WTC11 (cell line): Measurements from ENCODE around the gene EHMT1. TPM values are rescaled to one million over a fixed set of nuclear protein-coding genes. Genes with fewer than 3 reads are reported as not detected.

Source experiments
- ATAC-seq: fragments of 200-7000 bp; cut with Tn5 transposase; 2 replicates; pipeline ENCODE4 v1.10.0; 2021; ENCODE audit warnings: mild to moderate bottlenecking, moderate library complexity
- CTCF ChIA-PET: fragments of 300-600 bp; sonication (Branson Sonifier 250); formaldehyde crosslinking; loops from one replicate; lab custom pipeline; 2021; ENCODE audit warnings: antibody characterized with exemption; lab: Charles Lee
- POLR2A ChIA-PET: fragments of 350-600 bp; sonication (Branson Sonifier 250); formaldehyde crosslinking; loops from one replicate; lab custom pipeline; 2021; ENCODE audit warnings: antibody characterized with exemption; lab: Charles Lee
- DNase-seq: peaks from one replicate; pipeline ENCODE4 v3.0.0; 2021; ENCODE audit warnings: low spot score
- H3K27ac Mint-ChIP-seq: 2 replicates; pipeline ENCODE4 v1.8.0; 2021; ENCODE audit warnings: mixed read lengths
- H3K27me3 Mint-ChIP-seq: 2 replicates; pipeline ENCODE4 v1.8.0; 2021; ENCODE audit warnings: low read depth, mild to moderate bottlenecking, moderate library complexity, mixed read lengths
- H3K36me3 Mint-ChIP-seq: 2 replicates; pipeline ENCODE4 v1.8.0; 2021; ENCODE audit warnings: mixed read lengths
- H3K4me1 Mint-ChIP-seq: 2 replicates; pipeline ENCODE4 v1.8.0; 2022; ENCODE audit warnings: mixed read lengths
- H3K4me3 Mint-ChIP-seq: 2 replicates; pipeline ENCODE4 v1.8.0; 2021; ENCODE audit warnings: mild to moderate bottlenecking, moderate library complexity, mixed read lengths
- H3K9me3 Mint-ChIP-seq: 2 replicates; pipeline ENCODE4 v1.8.0; 2021; ENCODE audit warnings: mixed read lengths
- ATF3 ChIP-seq: sonication (generic); formaldehyde crosslinking; conservative IDR thresholded peaks from 2 replicates; pipeline ENCODE4 v1.8.1; 2022; ENCODE audit warnings: mild to moderate bottlenecking, missing genetic modification reagents
- ETV6 ChIP-seq: sonication (generic); formaldehyde crosslinking; IDR thresholded peaks from 2 replicates; pipeline ENCODE4 v1.8.1; 2022; ENCODE audit warnings: mild to moderate bottlenecking, missing genetic modification reagents
- RELA ChIP-seq: sonication (generic); formaldehyde crosslinking; IDR thresholded peaks from 2 replicates; pipeline ENCODE4 v1.8.1; 2022; ENCODE audit warnings: missing genetic modification reagents, mild to moderate bottlenecking, borderline replicate concordance
- ZNF232 ChIP-seq: sonication (generic); formaldehyde crosslinking; IDR thresholded peaks from 2 replicates; pipeline ENCODE4 v1.8.0; 2022; ENCODE audit warnings: mild to moderate bottlenecking, missing genetic modification reagents
- ZNF317 ChIP-seq: sonication (generic); formaldehyde crosslinking; IDR thresholded peaks from 2 replicates; pipeline ENCODE4 v1.8.1; 2023; ENCODE audit warnings: low read depth, mild to moderate bottlenecking, moderate library complexity, missing genetic modification reagents, borderline replicate concordance
- ZNF532 ChIP-seq: fragments of 250-450 bp; sonication (Bioruptor Pico); IDR thresholded peaks from 2 replicates; pipeline ENCODE4 v1.9.0; 2021; ENCODE audit warnings: mild to moderate bottlenecking, borderline replicate concordance
- total RNA-seq: library from RNA; stranded (reverse); gene quantifications from 3 replicates; pipeline ENCODE4 v1.2.3, GENCODE V29; 2021
- TF ChIP-seq, protein P1 (sequence below): sonication (generic); formaldehyde crosslinking; IDR thresholded peaks from 2 replicates; pipeline ENCODE4 v1.8.1; 2022; ENCODE audit warnings: mild to moderate bottlenecking, moderate library complexity, missing genetic modification reagents
- TF ChIP-seq, protein P2 (sequence below): sonication (generic); formaldehyde crosslinking; IDR thresholded peaks from 2 replicates; pipeline ENCODE4 v1.8.1; 2022; ENCODE audit warnings: missing genetic modification reagents, borderline replicate concordance
- TF ChIP-seq, protein P3 (sequence below): sonication (generic); formaldehyde crosslinking; IDR thresholded peaks from 2 replicates; pipeline ENCODE4 v1.8.0; 2023; ENCODE audit warnings: missing genetic modification reagents, mild to moderate bottlenecking, borderline replicate concordance
- TF ChIP-seq, protein P4 (sequence below): sonication (generic); formaldehyde crosslinking; IDR thresholded peaks from 2 replicates; pipeline ENCODE4 v1.8.1; 2023; ENCODE audit warnings: mild to moderate bottlenecking, missing genetic modification reagents, borderline replicate concordance
- TF ChIP-seq, protein P5 (sequence below): sonication (generic); formaldehyde crosslinking; IDR thresholded peaks from 2 replicates; pipeline ENCODE4 v1.8.1; 2023; ENCODE audit warnings: mild to moderate bottlenecking, missing genetic modification reagents

Gene EHMT1
- total RNA-seq, 1 experiment from 2014 or later, result 170 TPM

- Mint-ChIP-seq H3K27me3 (no peaks in the 10 kb centered on the region), H3K36me3 (peaks cover 16% of the 10 kb centered on the region), H3K4me1 (peaks cover 62% of the 10 kb centered on the region), H3K4me3 (no peak overlapping the region), H3K27ac (no peak overlapping the region), H3K9me3 (peaks cover 11% of the 10 kb centered on the region)
- TF ChIP-seq ZNF232 (CRISPR knock-in tag) (no peak), ETV6 (no peak), ATF3 (no peak), RELA (no peak), ZNF317 (no peak), ZNF532 (CRISPR knock-in tag) (no peak)
- TF ChIP-seq, protein P1, sequence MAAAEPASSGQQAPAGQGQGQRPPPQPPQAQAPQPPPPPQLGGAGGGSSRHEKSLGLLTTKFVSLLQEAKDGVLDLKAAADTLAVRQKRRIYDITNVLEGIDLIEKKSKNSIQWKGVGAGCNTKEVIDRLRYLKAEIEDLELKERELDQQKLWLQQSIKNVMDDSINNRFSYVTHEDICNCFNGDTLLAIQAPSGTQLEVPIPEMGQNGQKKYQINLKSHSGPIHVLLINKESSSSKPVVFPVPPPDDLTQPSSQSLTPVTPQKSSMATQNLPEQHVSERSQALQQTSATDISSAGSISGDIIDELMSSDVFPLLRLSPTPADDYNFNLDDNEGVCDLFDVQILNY (CRISPR knock-in tag), result no peak
- TF ChIP-seq, protein P2, sequence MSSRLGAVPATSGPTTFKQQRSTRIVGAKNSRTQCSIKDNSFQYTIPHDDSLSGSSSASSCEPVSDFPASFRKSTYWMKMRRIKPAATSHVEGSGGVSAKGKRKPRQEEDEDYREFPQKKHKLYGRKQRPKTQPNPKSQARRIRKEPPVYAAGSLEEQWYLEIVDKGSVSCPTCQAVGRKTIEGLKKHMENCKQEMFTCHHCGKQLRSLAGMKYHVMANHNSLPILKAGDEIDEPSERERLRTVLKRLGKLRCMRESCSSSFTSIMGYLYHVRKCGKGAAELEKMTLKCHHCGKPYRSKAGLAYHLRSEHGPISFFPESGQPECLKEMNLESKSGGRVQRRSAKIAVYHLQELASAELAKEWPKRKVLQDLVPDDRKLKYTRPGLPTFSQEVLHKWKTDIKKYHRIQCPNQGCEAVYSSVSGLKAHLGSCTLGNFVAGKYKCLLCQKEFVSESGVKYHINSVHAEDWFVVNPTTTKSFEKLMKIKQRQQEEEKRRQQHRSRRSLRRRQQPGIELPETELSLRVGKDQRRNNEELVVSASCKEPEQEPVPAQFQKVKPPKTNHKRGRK (CRISPR knock-in tag), result no peak
- TF ChIP-seq, protein P3, sequence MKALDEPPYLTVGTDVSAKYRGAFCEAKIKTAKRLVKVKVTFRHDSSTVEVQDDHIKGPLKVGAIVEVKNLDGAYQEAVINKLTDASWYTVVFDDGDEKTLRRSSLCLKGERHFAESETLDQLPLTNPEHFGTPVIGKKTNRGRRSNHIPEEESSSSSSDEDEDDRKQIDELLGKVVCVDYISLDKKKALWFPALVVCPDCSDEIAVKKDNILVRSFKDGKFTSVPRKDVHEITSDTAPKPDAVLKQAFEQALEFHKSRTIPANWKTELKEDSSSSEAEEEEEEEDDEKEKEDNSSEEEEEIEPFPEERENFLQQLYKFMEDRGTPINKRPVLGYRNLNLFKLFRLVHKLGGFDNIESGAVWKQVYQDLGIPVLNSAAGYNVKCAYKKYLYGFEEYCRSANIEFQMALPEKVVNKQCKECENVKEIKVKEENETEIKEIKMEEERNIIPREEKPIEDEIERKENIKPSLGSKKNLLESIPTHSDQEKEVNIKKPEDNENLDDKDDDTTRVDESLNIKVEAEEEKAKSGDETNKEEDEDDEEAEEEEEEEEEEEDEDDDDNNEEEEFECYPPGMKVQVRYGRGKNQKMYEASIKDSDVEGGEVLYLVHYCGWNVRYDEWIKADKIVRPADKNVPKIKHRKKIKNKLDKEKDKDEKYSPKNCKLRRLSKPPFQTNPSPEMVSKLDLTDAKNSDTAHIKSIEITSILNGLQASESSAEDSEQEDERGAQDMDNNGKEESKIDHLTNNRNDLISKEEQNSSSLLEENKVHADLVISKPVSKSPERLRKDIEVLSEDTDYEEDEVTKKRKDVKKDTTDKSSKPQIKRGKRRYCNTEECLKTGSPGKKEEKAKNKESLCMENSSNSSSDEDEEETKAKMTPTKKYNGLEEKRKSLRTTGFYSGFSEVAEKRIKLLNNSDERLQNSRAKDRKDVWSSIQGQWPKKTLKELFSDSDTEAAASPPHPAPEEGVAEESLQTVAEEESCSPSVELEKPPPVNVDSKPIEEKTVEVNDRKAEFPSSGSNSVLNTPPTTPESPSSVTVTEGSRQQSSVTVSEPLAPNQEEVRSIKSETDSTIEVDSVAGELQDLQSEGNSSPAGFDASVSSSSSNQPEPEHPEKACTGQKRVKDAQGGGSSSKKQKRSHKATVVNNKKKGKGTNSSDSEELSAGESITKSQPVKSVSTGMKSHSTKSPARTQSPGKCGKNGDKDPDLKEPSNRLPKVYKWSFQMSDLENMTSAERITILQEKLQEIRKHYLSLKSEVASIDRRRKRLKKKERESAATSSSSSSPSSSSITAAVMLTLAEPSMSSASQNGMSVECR, result no peak
- TF ChIP-seq, protein P4, sequence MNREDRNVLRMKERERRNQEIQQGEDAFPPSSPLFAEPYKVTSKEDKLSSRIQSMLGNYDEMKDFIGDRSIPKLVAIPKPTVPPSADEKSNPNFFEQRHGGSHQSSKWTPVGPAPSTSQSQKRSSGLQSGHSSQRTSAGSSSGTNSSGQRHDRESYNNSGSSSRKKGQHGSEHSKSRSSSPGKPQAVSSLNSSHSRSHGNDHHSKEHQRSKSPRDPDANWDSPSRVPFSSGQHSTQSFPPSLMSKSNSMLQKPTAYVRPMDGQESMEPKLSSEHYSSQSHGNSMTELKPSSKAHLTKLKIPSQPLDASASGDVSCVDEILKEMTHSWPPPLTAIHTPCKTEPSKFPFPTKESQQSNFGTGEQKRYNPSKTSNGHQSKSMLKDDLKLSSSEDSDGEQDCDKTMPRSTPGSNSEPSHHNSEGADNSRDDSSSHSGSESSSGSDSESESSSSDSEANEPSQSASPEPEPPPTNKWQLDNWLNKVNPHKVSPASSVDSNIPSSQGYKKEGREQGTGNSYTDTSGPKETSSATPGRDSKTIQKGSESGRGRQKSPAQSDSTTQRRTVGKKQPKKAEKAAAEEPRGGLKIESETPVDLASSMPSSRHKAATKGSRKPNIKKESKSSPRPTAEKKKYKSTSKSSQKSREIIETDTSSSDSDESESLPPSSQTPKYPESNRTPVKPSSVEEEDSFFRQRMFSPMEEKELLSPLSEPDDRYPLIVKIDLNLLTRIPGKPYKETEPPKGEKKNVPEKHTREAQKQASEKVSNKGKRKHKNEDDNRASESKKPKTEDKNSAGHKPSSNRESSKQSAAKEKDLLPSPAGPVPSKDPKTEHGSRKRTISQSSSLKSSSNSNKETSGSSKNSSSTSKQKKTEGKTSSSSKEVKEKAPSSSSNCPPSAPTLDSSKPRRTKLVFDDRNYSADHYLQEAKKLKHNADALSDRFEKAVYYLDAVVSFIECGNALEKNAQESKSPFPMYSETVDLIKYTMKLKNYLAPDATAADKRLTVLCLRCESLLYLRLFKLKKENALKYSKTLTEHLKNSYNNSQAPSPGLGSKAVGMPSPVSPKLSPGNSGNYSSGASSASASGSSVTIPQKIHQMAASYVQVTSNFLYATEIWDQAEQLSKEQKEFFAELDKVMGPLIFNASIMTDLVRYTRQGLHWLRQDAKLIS (CRISPR knock-in tag), result no peak
- TF ChIP-seq, protein P5, sequence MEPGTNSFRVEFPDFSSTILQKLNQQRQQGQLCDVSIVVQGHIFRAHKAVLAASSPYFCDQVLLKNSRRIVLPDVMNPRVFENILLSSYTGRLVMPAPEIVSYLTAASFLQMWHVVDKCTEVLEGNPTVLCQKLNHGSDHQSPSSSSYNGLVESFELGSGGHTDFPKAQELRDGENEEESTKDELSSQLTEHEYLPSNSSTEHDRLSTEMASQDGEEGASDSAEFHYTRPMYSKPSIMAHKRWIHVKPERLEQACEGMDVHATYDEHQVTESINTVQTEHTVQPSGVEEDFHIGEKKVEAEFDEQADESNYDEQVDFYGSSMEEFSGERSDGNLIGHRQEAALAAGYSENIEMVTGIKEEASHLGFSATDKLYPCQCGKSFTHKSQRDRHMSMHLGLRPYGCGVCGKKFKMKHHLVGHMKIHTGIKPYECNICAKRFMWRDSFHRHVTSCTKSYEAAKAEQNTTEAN, result no peak
- ChIA-PET CTCF (interaction anchor here (0.5 to 5.5 kb wide), 3 partner anchors 13 to 146 kb away, joined by 5 to 113 read pairs (median 49); partner anchors contain the start of gene MRPL41), POLR2A (no interaction called here)
- ATAC-seq, result no peak
- DNase-seq, result no peak
Observed at GRCh38 chr9:137697193-137697592, 78.4 kb downstream of the EHMT1 start.
